ENCODE results near the gene TTC34.

The TTC34 gene

GRCh38 chr1:2819429-2819828, 17.9 kb upstream of the TTC34 start:
- peaks cover 0 to 7% of the 10 kb centered on the region in 2 donors for H3K4me1 ChIP-seq (ENCODE audit: control insufficient read depth in 1 of 2, insufficient read depth in 2 of 2, low read length in 2 of 2)
- no peaks in the 10 kb centered on the region for H3K36me3 ChIP-seq (ENCODE audit: control insufficient read depth in 1 of 2, insufficient read depth in 2 of 2, low read length in 2 of 2)
- no peaks in the 10 kb centered on the region for H3K27me3 ChIP-seq (ENCODE audit: low read depth, low read length)
- no peak overlapping the region for H3K4me3 ChIP-seq (ENCODE audit: low read depth in 1 of 2, low read length in 2 of 2)
- H3K27ac ChIP-seq (ENCODE audit: low read length), result no peak overlapping the region
- H3K9me3 ChIP-seq (ENCODE audit: control insufficient read depth in 1 of 2, low read length in 2 of 2), result no peaks in the 10 kb centered on the region

- H3K27me3 ChIP-seq (ENCODE audit: low read depth, low read length), result no peaks in the 10 kb centered on the region
- no peaks in the 10 kb centered on the region for H3K36me3 ChIP-seq (ENCODE audit: control insufficient read depth in 1 of 2, insufficient read depth in 2 of 2, low read length in 2 of 2)
- H3K4me1 ChIP-seq (ENCODE audit: control insufficient read depth in 1 of 2, insufficient read depth in 2 of 2, low read length in 2 of 2), result peaks cover 0 to 7% of the 10 kb centered on the region in 2 donors
- peaks cover 0 to 2% of the 10 kb centered on the region in 2 donors for H3K9me3 ChIP-seq (ENCODE audit: control insufficient read depth in 1 of 2, low read length in 2 of 2)
- H3K4me3 ChIP-seq (ENCODE audit: low read depth in 1 of 2, low read length in 2 of 2), result no peak overlapping the region
- H3K27ac ChIP-seq (ENCODE audit: low read length), result no peak overlapping the region
These were observed 16.5 kb upstream of the TTC34 start for GRCh38 chr1:2817784-2818564.

GRCh38 chr1:2816786-2817185, 15.3 kb upstream of the TTC34 start:
- Histone ChIP-seq H3K36me3 (ENCODE audit: control insufficient read depth in 1 of 2, insufficient read depth in 2 of 2, low read length in 2 of 2) (no peaks in the 10 kb centered on the region), H3K27ac (ENCODE audit: low read length) (no peak overlapping the region), H3K4me3 (ENCODE audit: low read depth in 1 of 2, low read length in 2 of 2) (no peak overlapping the region), H3K27me3 (ENCODE audit: low read depth, low read length) (no peaks in the 10 kb centered on the region), H3K4me1 (ENCODE audit: control insufficient read depth in 1 of 2, insufficient read depth in 2 of 2, low read length in 2 of 2) (peaks cover 0 to 3% of the 10 kb centered on the region in 2 donors), H3K9me3 (ENCODE audit: control insufficient read depth in 1 of 2, low read length in 2 of 2) (peaks cover 0 to 11% of the 10 kb centered on the region in 2 donors)

- no peak overlapping the region for H3K27ac ChIP-seq (ENCODE audit: low read length)
- no peaks in the 10 kb centered on the region for H3K27me3 ChIP-seq (ENCODE audit: low read depth, low read length)
- H3K4me3 ChIP-seq (ENCODE audit: low read depth in 1 of 2, low read length in 2 of 2), result no peak overlapping the region
- no peaks in the 10 kb centered on the region for H3K36me3 ChIP-seq (ENCODE audit: control insufficient read depth in 1 of 2, insufficient read depth in 2 of 2, low read length in 2 of 2)
- no peaks in the 10 kb centered on the region for H3K4me1 ChIP-seq (ENCODE audit: control insufficient read depth in 1 of 2, insufficient read depth in 2 of 2, low read length in 2 of 2)
- H3K9me3 ChIP-seq (ENCODE audit: control insufficient read depth in 1 of 2, low read length in 2 of 2), result peaks cover 0 to 11% of the 10 kb centered on the region in 2 donors
These were observed 14.1 kb upstream of the TTC34 start for GRCh38 chr1:2815551-2815950.

GRCh38 chr1:2814511-2815075, 13.1 kb upstream of the TTC34 start:
- H3K27me3 ChIP-seq (ENCODE audit: low read depth, low read length), result no peaks in the 10 kb centered on the region

GRCh38 chr1:2812939-2813653, 11.6 kb upstream of the TTC34 start:
- Histone ChIP-seq H3K9me3 (ENCODE audit: control insufficient read depth in 1 of 2, low read length in 2 of 2) (peaks cover 0 to 11% of the 10 kb centered on the region in 2 donors), H3K4me1 (ENCODE audit: control insufficient read depth in 1 of 2, insufficient read depth in 2 of 2, low read length in 2 of 2) (no peaks in the 10 kb centered on the region), H3K4me3 (ENCODE audit: low read depth in 1 of 2, low read length in 2 of 2) (no peak overlapping the region), H3K36me3 (ENCODE audit: control insufficient read depth in 1 of 2, insufficient read depth in 2 of 2, low read length in 2 of 2) (no peaks in the 10 kb centered on the region), H3K27ac (ENCODE audit: low read length) (no peak overlapping the region), H3K27me3 (ENCODE audit: low read depth, low read length) (no peaks in the 10 kb centered on the region)

More at GRCh38 chr1:2814511-2815075, 13.1 kb upstream of the TTC34 start:
- H3K36me3 ChIP-seq (ENCODE audit: control insufficient read depth in 1 of 2, insufficient read depth in 2 of 2, low read length in 2 of 2), result no peaks in the 10 kb centered on the region
- H3K4me1 ChIP-seq (ENCODE audit: control insufficient read depth in 1 of 2, insufficient read depth in 2 of 2, low read length in 2 of 2), result no peaks in the 10 kb centered on the region
- no peak overlapping the region for H3K27ac ChIP-seq (ENCODE audit: low read length)
- H3K4me3 ChIP-seq (ENCODE audit: low read depth in 1 of 2, low read length in 2 of 2), result no peak overlapping the region
- peaks cover 0 to 11% of the 10 kb centered on the region in 2 donors for H3K9me3 ChIP-seq (ENCODE audit: control insufficient read depth in 1 of 2, low read length in 2 of 2)

- Histone ChIP-seq H3K27ac (ENCODE audit: low read length) (no peak overlapping the region), H3K9me3 (ENCODE audit: control insufficient read depth in 1 of 2, low read length in 2 of 2) (peaks cover 0 to 11% of the 10 kb centered on the region in 2 donors), H3K36me3 (ENCODE audit: control insufficient read depth in 1 of 2, insufficient read depth in 2 of 2, low read length in 2 of 2) (no peaks in the 10 kb centered on the region), H3K4me1 (ENCODE audit: control insufficient read depth in 1 of 2, insufficient read depth in 2 of 2, low read length in 2 of 2) (no peaks in the 10 kb centered on the region), H3K4me3 (ENCODE audit: low read depth in 1 of 2, low read length in 2 of 2) (no peak overlapping the region), H3K27me3 (ENCODE audit: low read depth, low read length) (no peaks in the 10 kb centered on the region)
These were observed 10.6 kb upstream of the TTC34 start for GRCh38 chr1:2812136-2812535.

GRCh38 chr1:2811533-2811918, 10.0 kb upstream of the TTC34 start:
- H3K27ac ChIP-seq (ENCODE audit: low read length), result no peak overlapping the region

GRCh38 chr1:2810899-2811532, 9.5 kb upstream of the TTC34 start:
- Histone ChIP-seq H3K4me3 (ENCODE audit: low read depth in 1 of 2, low read length in 2 of 2) (no peak overlapping the region), H3K27me3 (ENCODE audit: low read depth, low read length) (no peaks in the 10 kb centered on the region), H3K27ac (ENCODE audit: low read length) (no peak overlapping the region), H3K4me1 (ENCODE audit: control insufficient read depth in 1 of 2, insufficient read depth in 2 of 2, low read length in 2 of 2) (no peaks in the 10 kb centered on the region), H3K9me3 (ENCODE audit: control insufficient read depth in 1 of 2, low read length in 2 of 2) (peaks cover 0 to 11% of the 10 kb centered on the region in 2 donors), H3K36me3 (ENCODE audit: control insufficient read depth in 1 of 2, insufficient read depth in 2 of 2, low read length in 2 of 2) (no peaks in the 10 kb centered on the region)

More at GRCh38 chr1:2811533-2811918, 10.0 kb upstream of the TTC34 start:
- H3K4me1 ChIP-seq (ENCODE audit: control insufficient read depth in 1 of 2, insufficient read depth in 2 of 2, low read length in 2 of 2), result no peaks in the 10 kb centered on the region
- H3K27me3 ChIP-seq (ENCODE audit: low read depth, low read length), result no peaks in the 10 kb centered on the region
- H3K9me3 ChIP-seq (ENCODE audit: control insufficient read depth in 1 of 2, low read length in 2 of 2), result peaks cover 0 to 11% of the 10 kb centered on the region in 2 donors
- no peak overlapping the region for H3K4me3 ChIP-seq (ENCODE audit: low read depth in 1 of 2, low read length in 2 of 2)
- no peaks in the 10 kb centered on the region for H3K36me3 ChIP-seq (ENCODE audit: control insufficient read depth in 1 of 2, insufficient read depth in 2 of 2, low read length in 2 of 2)

- Histone ChIP-seq H3K36me3 (ENCODE audit: control insufficient read depth in 1 of 2, insufficient read depth in 2 of 2, low read length in 2 of 2) (no peaks in the 10 kb centered on the region), H3K27ac (ENCODE audit: low read length) (no peak overlapping the region), H3K4me1 (ENCODE audit: control insufficient read depth in 1 of 2, insufficient read depth in 2 of 2, low read length in 2 of 2) (no peaks in the 10 kb centered on the region), H3K4me3 (ENCODE audit: low read depth in 1 of 2, low read length in 2 of 2) (no peak overlapping the region), H3K27me3 (ENCODE audit: low read depth, low read length) (no peaks in the 10 kb centered on the region), H3K9me3 (ENCODE audit: control insufficient read depth in 1 of 2, low read length in 2 of 2) (peaks cover 0 to 11% of the 10 kb centered on the region in 2 donors)
These were observed 8.8 kb upstream of the TTC34 start for GRCh38 chr1:2810281-2810680.

- Histone ChIP-seq H3K4me3 (ENCODE audit: low read depth in 1 of 2, low read length in 2 of 2) (no peak overlapping the region), H3K36me3 (ENCODE audit: control insufficient read depth in 1 of 2, insufficient read depth in 2 of 2, low read length in 2 of 2) (no peaks in the 10 kb centered on the region), H3K4me1 (ENCODE audit: control insufficient read depth in 1 of 2, insufficient read depth in 2 of 2, low read length in 2 of 2) (no peaks in the 10 kb centered on the region), H3K27me3 (ENCODE audit: low read depth, low read length) (no peaks in the 10 kb centered on the region), H3K9me3 (ENCODE audit: control insufficient read depth in 1 of 2, low read length in 2 of 2) (peaks cover 0 to 11% of the 10 kb centered on the region in 2 donors), H3K27ac (ENCODE audit: low read length) (no peak overlapping the region)
These were observed 8.2 kb upstream of the TTC34 start for GRCh38 chr1:2809656-2810055.
